GM20431 (cell line): ENCODE data around the gene IVD.

Experiments used
- in situ Hi-C: fragments of 300-500 bp; cut with MseI, MboI; formaldehyde crosslinking; loops from one replicate; pipeline ENCODE4 v1.15.0; 2020; ENCODE audit warnings: low sequenced_read_pairs; ENCODE audit not compliant: unreplicated experiment

IVD gene

DNA sequence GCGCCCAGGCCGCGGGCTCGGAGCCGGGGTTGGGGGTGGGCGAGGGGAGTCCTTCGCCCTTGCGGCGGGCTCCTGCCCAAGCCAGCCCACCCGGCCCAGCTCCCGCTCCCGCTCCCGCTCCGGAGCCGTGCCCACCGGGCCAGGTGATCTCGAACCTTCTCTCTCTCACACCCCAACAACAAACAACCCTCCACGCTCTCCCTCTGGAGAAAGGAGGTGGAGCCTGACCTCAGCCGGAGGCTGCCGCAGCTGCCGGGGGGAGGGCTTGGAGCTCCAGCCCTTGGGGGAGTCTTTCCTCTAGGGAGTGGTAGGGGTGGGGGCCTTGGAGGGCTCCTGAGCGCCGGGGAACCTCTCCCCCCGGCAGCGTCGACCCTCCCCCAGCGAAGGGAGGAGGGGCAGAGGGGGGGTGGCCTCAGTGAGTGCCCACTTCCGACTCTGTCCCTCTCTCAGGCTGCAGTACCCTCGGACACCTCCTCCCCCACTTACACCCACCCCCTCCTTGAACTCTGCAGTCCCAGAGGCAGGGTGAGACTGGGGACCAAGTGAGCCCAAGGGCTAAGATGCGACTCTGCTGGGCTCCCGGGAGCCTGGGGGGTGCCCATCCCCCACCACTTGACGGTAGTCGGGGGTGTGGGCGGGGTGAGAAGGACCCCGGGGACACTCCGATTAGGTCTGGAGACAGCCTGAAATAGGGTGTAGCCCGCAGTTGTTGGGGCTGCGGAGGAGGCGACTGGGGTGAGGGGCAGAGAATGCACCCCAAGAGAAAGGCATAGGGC lies 30.7 kb downstream of the IVD start:
- in situ Hi-C loops = no loop called here

DNA sequence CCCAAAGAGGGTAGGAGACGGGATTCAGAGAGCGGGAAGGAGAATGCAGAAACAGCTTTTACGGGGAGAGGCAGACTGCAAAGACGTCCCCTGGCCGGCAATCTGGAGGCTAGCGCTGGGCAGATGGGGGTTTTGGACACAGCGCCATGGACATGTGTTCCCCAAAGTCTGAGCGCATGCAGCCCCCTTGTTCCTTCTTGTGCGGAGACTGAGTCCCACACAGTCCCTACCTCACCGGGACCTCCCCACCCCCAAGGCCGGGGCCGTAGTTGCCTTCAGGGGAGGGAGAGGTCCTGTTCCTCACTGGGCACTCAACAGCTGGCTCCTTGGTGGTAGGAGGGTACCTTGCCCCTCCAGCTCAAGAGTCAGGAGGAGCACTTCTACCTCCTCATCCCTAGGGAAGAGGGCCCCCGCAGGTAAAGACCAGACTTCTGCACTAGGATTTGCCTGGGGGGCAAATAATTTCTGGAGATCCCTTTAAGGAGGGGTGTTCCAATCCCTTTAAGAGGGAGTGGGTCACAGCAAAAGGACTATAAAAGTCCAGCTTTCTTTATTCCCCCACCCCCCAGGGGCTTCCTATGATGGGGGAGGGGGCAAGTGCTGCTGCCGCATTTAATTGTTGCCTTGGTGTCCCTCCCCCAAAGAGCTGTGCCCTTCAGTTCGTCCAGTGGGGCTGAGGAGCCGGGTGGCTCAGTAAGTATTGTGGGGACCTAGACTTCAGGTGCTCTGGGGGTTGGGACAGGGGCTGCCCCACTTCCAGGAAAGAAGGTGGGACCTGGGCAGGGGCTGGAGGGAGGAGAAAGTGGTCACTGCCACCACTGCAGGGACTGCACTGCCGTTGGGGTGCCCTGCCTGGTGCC lies 31.5 kb downstream of the IVD start:
- in situ Hi-C loops = no loop called here

GRCh38 chr15:40437752-40438687 lies 32.4 kb downstream of the IVD start:
- in situ Hi-C loops = no loop called here

- in situ Hi-C loops = no loop called here
Measured at GRCh38 chr15:40438712-40439111, 33.1 kb downstream of the IVD start.

DNA sequence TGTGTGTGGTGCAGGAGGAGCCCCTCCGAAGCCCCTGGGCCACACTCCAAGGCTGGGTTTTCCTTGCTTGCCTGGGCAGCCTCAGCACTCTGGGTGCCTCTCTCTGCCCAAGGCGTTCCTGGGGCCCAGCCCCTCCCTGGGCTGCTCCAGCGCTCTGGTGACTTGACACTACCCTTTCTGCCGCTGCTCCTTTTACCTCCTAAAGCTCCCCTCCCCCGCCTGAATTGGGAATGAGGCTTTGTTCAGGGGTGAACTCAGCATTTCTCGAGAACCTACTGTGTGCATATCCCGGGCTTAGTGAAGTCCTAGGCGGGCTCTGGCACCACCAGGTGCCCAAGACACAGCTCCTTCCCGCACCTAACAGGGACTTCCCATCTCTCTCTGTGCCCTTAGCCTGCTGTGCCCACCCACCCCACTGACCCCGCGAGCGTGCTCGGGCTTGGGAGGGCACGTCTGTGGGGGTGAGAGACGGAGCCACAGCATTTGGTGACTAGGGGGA lies 33.9 kb downstream of the IVD start:
- in situ Hi-C loops = no loop called here

GRCh38 chr15:40439960-40440742 lies 34.6 kb downstream of the IVD start:
- in situ Hi-C loops = no loop called here

DNA sequence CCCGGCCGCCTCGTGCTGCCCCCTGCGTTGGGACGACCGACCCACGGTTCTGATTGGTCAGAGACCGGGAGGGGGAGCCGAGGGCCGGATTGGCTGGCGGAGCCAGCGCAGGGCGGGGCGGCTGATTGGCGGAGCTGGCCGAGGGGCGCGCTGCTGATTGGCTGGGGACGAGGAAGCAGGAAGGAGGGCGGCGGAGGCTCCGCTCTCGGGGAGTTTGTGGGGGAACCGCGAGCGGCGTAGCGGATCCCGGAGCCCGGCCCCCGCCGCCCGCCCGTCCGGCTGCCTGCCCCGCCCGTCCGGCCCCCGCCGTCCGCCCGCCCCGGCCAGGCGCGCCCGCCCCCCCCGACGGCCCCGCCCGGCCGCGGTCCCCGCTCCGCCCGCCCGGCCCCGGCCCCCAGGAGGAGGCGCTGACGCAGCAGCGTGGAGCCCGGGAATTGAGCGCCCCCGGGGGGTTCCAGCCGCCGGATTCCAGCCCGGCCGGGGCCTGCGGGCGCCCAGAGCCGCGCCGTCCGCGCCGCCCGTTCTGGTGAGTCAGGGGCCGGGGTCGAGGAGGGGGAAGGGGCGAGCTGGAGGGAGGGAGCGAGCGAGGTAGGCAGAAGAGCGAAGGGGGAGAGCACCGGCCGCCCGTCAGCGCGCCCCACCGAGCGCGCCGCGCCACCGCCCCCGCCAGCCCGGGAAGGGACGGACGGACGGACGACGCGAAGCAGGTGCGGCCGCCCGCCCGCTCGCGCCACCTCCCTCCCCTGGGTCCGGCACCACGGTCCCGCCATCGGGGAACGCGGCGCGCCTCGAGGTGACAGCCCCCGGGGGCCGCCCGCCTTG lies 35.4 kb downstream of the IVD start, which contains the start of gene BAHD1:
Gene BAHD1, plus strand, starts transcription at position 211 of the 822 bp plus-strand sequence. CDS start 17,512 bp downstream, outside the sequence.
- in situ Hi-C loops = no loop called here

DNA sequence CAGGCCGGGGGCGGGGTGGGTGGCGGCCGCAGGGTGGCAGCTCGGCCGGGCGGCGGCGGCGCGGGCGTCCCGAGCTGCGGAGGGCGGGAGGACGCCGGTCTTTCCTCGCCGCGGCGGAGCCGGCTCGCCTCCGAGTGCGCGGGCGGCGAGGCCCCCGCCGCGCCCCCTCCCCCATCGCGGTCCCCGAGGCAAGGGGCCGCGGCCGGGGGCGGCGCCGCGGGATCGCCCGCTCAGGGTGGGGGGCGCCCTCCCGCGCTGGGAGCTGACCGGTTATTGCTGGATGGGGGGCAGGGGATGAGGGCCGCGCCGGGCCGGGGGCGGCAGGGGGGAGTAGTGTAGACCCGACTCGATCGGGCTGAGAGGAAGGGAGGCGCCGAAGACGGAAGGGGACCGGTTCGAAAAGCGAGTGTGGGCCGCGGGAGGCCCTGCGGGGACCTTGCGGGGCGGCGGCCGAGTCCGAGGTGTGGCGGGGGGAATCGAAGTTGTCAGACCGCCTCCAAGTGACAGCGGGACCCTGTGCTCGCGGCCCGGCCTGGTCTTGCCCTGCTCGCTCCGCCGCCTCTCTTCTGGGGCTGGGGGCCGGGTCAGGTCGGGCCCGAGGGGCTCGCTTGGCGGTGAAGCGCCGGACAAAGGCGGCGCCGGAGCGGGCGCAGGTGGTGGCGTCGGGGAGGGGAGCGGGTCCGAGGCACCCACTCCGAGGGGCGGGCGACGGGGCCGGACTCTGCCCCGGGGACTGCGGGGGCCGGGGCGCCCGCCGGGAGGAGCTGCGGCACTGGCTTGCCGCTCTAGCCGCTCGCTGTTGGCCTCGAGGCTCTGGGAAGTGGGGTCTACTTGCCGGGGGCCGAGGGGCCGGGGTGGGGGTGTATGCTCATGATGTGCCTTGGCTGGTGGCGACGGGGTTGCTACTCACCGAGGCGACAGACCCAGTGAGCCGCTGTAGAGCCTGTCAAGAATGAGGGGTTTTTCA lies 36.3 kb downstream of the IVD start:
- in situ Hi-C loops = no loop called here

DNA sequence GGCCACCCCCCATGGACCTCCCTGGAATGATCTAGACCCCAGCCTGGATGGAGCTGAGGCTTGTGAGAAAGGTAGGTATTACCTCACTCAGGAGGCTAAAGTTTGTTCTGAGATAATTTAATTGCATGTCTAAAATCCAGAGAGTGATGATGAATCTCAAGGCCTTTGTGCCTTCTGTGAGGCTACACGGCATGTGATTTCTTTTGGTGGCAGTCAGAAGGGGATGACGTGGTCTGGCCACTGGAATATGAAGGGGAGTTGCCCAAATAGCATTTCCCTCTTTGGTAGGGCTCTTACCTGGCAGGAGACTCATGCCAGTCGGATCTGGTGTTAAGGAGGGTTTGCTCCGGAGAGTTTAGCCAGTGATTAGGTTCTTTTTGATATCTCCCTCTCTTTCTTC lies 37.7 kb downstream of the IVD start:
- in situ Hi-C loops = no loop called here

DNA sequence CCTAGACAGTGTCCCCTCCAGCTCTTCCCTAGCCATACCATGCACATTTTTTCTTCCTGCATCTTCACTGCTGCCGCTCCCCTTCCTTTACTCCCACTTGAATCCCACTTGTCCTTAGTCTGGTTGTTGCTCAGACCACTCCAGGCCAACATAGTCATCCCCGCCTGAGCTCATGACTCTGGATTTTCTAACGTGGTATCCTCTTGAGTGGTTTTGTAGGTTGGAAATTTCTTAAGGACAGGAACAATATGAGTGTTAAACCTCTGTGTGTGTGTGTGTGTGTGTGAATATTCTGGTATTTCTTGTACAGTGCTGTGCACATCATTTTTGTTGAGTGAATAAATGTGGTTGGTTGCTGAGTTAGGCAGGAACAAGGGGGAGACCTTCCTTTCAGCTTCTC lies 38.3 kb downstream of the IVD start:
- in situ Hi-C loops = no loop called here

DNA sequence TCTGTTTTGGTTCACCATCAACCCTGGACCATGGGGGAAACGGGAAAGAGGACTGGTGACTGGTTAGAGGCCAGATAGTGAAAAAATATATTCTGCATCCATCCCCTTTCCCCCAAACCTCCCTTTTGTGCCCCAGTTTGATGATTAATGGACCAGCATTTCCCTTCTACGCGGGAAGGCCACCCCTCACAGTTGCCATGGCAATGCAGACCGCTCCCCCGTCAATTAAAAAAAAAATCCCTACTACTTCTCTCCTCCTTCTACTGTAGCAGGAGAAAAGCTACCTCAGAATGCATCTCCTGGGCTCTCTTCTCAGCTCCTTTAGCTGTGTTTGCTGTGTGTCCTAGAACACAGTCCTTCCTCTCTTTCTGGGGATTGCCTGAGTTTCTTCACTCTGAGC lies 39.1 kb downstream of the IVD start:
- in situ Hi-C loops = no loop called here

DNA sequence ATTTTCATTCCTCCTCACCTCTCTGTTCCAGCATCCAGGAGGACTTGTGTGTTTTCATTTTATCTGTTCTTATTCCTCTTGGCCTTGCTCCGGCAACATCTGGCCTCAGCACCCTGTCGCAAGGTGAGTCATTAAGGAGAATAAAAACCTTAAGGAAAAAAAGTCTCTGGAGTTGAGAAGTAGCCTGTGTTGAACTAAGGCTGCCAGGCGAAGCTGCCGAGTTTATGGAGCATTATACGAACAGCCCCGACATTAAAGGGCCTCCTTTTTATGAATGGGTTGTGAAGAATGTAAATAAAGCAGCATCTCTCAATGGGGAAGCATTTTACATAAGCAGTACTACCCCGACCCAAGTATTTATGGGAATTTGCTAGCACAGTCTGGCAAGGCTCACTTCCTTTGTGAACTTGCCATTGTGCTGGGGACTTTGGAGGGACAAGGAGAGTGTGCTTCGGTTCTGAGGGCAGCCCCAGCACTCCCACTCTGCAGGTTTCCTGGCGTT lies 39.9 kb downstream of the IVD start:
- in situ Hi-C loops = no loop called here

- in situ Hi-C loops = no loop called here
Measured at GRCh38 chr15:40446144-40446543, 40.5 kb downstream of the IVD start.

DNA sequence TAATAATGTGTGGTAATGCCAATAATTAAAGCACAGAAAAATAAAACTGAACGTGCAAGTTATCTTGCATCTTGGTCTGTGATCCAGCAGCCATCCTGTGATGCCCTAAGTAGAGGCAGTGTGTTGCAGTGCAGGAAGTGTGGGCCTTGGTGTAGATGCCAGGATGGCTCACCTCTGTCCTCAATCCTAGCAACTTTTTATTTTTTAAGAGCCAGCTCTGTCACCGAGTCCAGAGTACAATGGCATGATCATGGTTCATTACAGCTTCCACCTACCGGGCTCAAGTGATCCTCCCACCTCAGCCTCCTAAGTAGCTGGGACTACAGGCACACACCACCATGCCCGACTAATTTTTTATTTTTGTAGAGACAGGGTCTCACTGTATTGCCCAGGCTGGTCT lies 42.8 kb downstream of the IVD start:
- in situ Hi-C loops = no loop called here

GRCh38 chr15:40449275-40449674 lies 43.7 kb downstream of the IVD start:
- in situ Hi-C loops = no loop called here

GRCh38 chr15:40450047-40450446 lies 44.5 kb downstream of the IVD start:
- in situ Hi-C loops = no loop called here

DNA sequence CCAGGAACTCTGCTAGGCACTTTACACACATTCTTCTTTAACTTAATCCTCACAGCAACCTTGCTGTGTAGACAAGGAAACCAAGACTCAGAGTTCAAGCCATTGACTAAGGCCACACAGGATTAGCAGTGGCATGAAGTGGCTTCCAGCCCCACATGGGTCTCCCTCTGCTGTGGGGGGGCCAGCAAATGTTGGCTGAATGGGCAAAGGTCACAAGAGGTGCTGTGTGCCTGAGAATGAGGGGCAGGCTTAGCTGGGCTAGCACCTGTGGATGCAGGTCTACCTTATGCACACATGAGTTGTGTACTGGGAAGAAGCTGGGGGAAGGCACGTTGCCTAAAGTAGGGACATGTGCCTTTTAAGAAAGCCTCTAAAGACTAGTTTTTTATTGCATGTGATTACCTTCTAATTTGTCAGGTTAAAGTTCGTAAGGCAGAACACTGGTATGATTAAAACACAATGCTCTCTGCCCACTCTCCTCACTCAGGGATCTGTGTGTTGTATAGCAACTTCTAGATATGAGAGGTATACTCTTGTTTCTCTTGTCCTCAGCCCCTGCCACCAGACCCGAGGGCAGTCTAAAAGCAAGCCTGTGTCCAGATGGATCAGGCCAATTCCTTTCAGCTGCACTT lies 46.0 kb downstream of the IVD start:
- in situ Hi-C loops = no loop called here
